ENCODE results near the gene PIGT. TPM values are rescaled to one million over a fixed set of nuclear protein-coding genes. Genes with fewer than 3 reads are reported as not detected.

PIGT gene
- total RNA-seq, 2 donors from 2014 or later = 38.6 to 50.3 TPM

DNA sequence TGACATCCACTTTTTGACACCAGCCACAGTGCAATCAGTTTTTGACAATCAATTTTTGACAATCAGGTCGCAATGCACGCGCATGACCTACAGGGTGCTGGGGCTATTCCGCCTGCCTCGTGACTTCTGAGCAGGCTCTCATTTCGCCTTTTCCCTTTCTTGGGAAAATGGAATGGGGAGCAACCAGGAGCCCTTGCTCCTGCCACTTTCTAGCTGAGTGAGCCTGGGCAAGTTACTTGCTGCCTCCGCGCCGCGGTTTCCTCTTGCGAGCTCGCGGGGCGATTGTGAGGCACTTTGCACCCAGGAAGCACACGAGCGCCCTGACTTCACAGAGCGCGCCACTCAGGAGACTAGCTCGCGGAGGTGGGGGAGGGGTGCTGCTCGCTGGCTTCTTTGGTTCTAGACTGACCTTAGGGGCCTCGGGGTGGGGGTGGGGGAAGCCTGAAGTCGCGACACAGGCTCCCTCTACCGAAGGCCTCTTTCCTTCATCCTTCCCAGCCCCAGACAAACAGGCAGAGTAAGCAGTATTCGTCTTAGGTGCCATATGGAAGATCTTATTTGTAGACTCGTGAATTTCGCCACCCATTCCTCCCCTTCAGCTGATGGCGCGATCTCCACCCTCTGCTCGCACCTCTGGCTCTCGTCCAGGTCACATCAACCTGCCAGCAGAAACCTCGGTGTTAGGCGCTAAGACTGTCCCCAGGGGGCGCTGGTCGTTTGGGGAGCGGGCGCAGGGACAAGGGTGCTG is 42.4 kb upstream of the PIGT start:
- no peaks in the 10 kb centered on the region for H3K27me3 ChIP-seq
- DNase-seq = peak; percentile 88 to 94 (median 90)
- H3K4me1 ChIP-seq = peaks cover 14% of the 10 kb centered on the region
- peak; percentile 93 for ATAC-seq
- 3 to 15% methylated on average over 19 to 38 of the region's 38 CpGs for WGBS, 2 donors
- peak overlapping the region in 3 of 4 donors; percentile 42 to 57 (median 52) for H3K27ac ChIP-seq
- H3K36me3 ChIP-seq (replicated peaks in 1 of 2; ENCODE audit: insufficient read depth in 1 of 2, low read depth in 2 of 2) = no peaks in the 10 kb centered on the region
- H3K9me3 ChIP-seq = no peaks in the 10 kb centered on the region
- TF ChIP-seq, protein P1, sequence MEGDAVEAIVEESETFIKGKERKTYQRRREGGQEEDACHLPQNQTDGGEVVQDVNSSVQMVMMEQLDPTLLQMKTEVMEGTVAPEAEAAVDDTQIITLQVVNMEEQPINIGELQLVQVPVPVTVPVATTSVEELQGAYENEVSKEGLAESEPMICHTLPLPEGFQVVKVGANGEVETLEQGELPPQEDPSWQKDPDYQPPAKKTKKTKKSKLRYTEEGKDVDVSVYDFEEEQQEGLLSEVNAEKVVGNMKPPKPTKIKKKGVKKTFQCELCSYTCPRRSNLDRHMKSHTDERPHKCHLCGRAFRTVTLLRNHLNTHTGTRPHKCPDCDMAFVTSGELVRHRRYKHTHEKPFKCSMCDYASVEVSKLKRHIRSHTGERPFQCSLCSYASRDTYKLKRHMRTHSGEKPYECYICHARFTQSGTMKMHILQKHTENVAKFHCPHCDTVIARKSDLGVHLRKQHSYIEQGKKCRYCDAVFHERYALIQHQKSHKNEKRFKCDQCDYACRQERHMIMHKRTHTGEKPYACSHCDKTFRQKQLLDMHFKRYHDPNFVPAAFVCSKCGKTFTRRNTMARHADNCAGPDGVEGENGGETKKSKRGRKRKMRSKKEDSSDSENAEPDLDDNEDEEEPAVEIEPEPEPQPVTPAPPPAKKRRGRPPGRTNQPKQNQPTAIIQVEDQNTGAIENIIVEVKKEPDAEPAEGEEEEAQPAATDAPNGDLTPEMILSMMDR (IDR thresholded peaks at IDR 0.05) = peak; percentile 77 to 95 (median 91)
- TF ChIP-seq POLR2A (IDR thresholded peaks at IDR 0.05) = no peak
- peak overlapping the region; percentile 10 for H3K4me3 ChIP-seq
- intact Hi-C loops (cut with DNase I) = no loop called here

DNA sequence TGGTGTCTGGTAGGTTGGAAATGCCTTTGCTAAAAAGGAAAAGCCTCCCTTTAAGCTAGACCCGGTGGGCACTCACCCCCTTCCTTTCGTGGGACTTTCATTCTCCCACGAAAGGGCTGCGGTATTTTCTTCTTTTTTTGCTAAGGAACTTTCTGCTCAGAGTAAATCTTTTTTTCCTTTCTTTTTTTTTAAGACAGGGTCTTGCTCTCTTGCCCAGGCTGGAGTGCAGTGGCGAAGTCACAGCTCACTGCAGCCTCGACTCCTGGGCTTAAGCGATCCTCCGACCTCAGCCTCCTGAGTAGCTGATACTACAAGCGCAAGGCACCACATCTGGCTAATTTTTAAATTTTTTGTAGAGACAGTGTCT is 41.9 kb upstream of the PIGT start:
- no peaks in the 10 kb centered on the region for H3K27me3 ChIP-seq
- no peak for DNase-seq

DNA sequence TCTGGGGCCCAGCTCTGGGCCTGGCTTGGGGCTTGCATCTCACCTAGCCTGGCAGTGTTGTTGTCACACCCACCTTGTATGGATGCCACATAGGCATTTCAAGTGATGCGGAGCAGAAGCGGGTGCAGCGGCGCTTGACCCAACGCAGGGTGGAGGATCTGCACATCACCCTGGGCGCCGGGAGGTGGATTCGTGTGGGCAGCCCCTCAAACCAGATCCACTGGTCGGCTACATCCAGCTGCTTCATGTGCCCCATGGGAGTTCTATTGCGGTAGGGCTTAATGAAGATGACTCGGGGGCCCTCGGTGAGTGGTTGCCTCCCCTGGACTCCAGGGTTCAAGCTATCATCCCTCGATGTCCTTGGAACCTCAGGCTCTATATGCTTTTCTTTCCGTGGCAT is 41.0 kb upstream of the PIGT start:
- intact Hi-C loops (cut with DNase I) = loop anchor here (5.0 kb wide), 1 partner anchor 47 kb away; no protein-coding TSS in a partner anchor
- Histone ChIP-seq H3K27me3 (no peaks in the 10 kb centered on the region), H3K9me3 (no peaks in the 10 kb centered on the region), H3K4me1 (peaks cover 14% of the 10 kb centered on the region), H3K4me3 (no peak overlapping the region), H3K27ac (no peak overlapping the region), H3K36me3 (replicated peaks in 1 of 2; ENCODE audit: insufficient read depth in 1 of 2, low read depth in 2 of 2) (no peaks in the 10 kb centered on the region)
- no peak for TF ChIP-seq POLR2A (IDR thresholded peaks at IDR 0.05)
- TF ChIP-seq, protein P1 (IDR thresholded peaks at IDR 0.05) = no peak
- DNase-seq (no peak), ATAC-seq (no peak)
- WGBS, 2 donors = 93 to 95% methylated on average over 13 to 14 of the region's 14 CpGs

More for the DNA sequence above, 41.9 kb upstream of the PIGT start:
- no peak for TF ChIP-seq POLR2A (IDR thresholded peaks at IDR 0.05)
- TF ChIP-seq, protein P1 (IDR thresholded peaks at IDR 0.05) = no peak
- H3K4me1 ChIP-seq = peaks cover 14% of the 10 kb centered on the region
- intact Hi-C loops (cut with DNase I) = no loop called here
- peak overlapping the region in 2 of 4 donors; percentile 42 to 57 for H3K27ac ChIP-seq
- ATAC-seq = no peak
- H3K36me3 ChIP-seq (replicated peaks in 1 of 2; ENCODE audit: insufficient read depth in 1 of 2, low read depth in 2 of 2) = no peaks in the 10 kb centered on the region
- 43% methylated on average over 9 of the region's 9 CpGs for WGBS, 2 donors
- H3K4me3 ChIP-seq = peak overlapping the region in 1 of 2 donors; percentile 10
- no peaks in the 10 kb centered on the region for H3K9me3 ChIP-seq

DNA sequence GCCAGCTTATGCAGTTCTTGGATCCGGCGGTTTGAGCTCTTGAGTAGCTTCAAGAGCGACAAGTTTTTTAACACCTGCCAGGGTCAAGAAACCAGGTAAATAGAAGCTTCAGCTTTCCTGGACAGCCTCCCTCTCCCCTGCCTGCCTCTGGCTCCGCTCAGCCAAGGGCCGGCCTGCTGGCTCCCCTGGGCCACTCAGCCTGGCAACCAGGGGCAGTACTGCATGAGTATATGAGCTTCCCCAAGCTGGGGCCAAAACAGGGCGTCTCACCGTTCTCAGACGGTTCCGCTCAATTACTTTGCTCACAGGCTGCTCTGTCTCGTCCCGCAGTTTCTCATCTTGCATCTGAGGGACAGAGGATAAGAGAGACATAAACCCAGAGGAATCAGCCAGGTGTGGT is 38.7 kb upstream of the PIGT start:
- intact Hi-C loops (cut with DNase I) = loop anchor here (5.0 kb wide), 1 partner anchor 45 kb away; no protein-coding TSS in a partner anchor
- H3K27me3 ChIP-seq = no peaks in the 10 kb centered on the region
- no peak for DNase-seq
- 79 to 83% methylated on average over 11 of the region's 11 CpGs for WGBS, 2 donors
- H3K4me3 ChIP-seq = no peak overlapping the region
- no peaks in the 10 kb centered on the region for H3K36me3 ChIP-seq (replicated peaks in 1 of 2; ENCODE audit: insufficient read depth in 1 of 2, low read depth in 2 of 2)
- ATAC-seq = no peak
- no peaks in the 10 kb centered on the region for H3K9me3 ChIP-seq
- TF ChIP-seq, protein P1 (IDR thresholded peaks at IDR 0.05) = no peak
- no peak for TF ChIP-seq POLR2A (IDR thresholded peaks at IDR 0.05)
- peaks cover 14% of the 10 kb centered on the region for H3K4me1 ChIP-seq
- no peak overlapping the region for H3K27ac ChIP-seq

Data from body of pancreas (tissue), 4 donors.